Measurements from ENCODE around the gene CYP2J2.
"Not testable (repeated sequence)": the region's sequence is repeated elsewhere in the genome, so short reads cannot be mapped to it uniquely, and the experiment has no call there.

CYP2J2 gene

DNA sequence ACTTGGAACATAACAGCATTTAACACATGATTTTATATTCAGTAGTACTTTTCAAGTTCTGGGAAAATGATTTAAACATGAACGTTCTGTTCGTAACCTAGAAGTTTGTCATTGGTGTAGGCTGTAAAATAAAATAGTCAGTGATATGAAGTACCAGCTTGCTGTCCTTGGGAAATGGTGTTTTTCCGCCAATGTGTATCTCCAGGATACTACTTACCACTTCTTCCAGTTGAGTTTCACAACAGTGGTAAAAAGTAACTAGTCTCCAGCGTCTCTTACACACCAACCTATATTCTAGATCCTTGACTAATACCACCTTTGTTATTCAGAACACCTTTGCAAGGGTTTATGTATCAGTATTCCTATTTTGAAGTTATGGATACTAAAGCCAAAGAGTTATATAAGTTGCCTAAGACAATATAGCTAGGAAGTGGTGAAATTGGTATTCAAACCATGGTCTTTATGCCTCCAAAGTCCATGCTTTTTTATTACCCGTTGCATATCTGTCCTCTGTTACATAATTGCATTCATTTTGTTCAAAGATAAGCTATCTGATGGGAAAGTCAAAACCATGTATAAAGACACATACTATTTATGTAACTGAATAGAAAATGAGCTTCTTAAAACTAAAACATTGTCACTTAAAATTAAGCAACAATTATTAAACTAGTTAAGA is 68.8 kb downstream of the CYP2J2 start:
- DNase-seq (ENCODE audit: low spot score) = no peak

DNA sequence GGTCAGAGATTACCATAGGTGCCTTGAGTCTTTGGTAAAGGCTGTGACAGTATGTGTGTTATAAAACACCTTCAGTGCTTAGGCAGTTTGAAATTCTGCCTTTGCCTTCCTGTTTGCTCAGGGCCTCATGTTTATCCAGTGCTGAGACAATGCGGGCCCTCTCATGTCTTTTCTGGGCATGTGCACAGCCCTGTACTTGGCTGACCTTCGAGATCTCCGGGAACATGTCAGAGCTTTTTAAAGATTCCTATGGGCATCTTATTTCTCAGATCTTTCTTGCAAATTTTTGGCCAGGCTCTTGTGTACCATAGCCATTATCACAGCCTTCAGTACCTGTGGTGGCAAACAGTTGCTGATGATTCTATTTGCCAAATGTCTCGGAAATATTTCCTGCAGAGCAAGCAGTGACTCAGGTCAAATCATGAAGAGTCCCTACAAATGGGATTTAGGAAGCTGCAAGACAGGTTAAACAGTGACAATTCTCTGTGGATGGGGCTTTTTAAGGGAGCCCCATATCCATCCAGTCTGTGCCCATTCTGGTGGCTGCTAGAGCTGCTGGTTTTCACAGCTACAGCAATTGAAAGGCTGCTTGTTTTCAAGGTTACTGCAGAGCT is 69.7 kb downstream of the CYP2J2 start:
- no peak for DNase-seq (ENCODE audit: low spot score)

DNA sequence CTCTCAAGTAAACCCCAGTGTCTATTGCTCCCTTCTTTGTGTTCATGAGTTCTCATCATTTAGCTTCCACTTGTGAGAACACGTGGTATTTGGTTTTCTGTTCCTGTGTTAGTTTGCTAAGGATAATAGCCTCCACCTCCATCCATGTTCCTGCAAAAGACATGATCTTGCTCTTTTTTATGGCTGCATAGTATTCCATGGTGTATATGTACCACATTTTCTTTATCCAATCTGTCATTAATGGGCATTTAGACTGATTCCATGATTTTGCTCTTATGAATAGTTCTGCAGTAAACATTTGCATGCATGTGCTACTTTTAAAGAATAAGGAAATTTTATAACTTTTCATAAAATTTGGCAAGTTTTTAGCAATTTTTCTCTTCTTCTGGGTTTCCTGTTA is 71.3 kb downstream of the CYP2J2 start:
- not testable (repeated sequence) for DNase-seq (ENCODE audit: low spot score)

DNA sequence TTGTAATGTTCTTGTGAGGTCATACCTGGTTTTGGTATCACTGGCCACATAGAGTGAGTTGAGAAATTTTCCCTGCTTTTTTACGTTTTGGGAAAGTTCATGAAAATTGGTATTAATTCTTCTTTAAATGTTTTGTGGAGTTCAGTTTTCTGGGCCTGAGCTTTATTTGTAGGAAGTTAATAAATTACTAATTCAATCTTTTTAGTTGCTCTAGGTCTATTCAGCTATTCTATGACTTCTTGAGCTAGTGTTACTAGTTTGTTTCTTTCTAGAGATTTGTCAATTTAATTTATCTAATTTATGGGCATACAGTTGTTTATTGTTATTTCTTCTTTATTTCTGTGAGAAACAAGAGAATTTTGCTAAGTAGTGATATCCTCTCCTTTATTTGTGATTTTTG is 74.5 kb downstream of the CYP2J2 start:
- DNase-seq (ENCODE audit: low spot score) = no peak

DNA sequence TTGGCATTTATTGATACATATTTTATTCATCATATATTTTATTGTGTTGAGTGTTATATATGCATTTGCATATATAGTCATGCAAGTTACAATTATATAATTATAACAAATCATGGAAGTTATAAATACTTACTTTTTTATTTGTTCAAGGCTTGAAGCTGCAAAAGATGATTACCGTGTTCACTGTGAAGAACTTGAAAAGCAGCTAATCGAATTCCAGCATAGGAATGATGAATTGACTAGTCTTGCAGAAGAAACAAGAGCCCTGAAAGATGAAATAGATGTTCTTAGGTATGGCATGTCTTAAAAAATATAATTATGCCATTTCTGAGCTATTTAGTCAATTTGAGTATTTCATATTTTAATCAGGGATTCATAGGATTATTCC is 79.7 kb downstream of the CYP2J2 start:
- no peak for DNase-seq (ENCODE audit: low spot score)

DNA sequence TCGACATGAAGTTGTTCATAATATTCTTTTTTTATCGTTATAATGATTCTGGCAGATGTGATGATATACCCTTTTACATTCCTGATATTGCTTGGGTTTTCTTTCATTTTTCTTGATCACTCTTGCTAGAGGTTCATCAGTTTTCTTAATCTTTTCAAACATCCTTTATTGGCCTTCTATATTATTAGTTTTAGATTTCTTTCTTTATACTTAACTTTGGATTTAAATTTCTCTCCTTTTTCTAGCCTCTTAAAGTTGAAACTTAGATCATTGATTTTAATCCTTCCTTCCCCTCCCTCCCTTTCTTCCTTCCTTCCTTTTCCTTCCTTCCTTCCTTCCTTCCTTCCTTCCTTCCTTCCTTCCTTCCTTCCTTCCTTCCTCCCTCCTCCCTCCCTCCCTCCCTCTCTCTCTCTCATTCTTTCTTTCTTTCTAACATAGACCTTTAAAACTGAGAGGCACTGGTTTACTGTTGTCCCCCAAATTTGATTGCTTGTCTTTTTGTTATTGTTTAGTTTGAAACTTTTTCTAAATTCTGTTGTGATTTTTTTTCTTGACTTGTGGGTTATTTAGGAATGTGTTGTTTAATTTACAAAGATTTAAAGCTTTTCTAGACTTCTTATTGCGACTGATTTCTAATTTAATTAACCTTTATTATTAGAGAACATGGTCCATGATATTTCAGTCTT is 80.2 kb downstream of the CYP2J2 start:
- no peak for DNase-seq (ENCODE audit: low spot score)

DNA sequence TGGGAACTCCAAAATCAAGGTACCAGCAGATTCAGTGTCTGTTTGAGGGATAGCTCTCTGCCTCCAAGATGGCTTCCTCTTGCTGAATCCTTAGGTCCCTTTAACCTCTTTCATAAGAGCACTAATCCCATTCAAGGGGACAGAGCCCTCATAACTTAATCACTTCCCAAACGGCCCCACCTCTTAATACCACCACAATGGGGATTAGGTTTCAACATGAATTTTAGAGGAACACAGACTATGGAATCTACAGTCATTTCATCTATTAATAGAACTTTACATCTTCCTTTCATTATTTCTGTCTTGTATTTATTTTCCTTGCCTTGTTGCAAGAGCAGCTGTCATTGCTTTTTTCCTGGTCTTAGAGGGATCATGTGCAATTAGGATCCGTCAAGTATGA is 81.5 kb downstream of the CYP2J2 start:
- no peak for DNase-seq (ENCODE audit: low spot score)
